GM19240 (cell line): ENCODE results near the gene FSD2.
A peak's percentile ranks its signal among the peaks of the same experiment; 100 is the strongest.
"Not testable (repeated sequence)": the region's sequence is repeated elsewhere in the genome, so short reads cannot be mapped to it uniquely, and the experiment has no call there.

Experiments used
- DNase-seq: peaks from one replicate; pipeline ENCODE4 v3.0.0; 2011; ENCODE audit warnings: low spot score; ENCODE audit not compliant: insufficient read length

The FSD2 gene

DNA sequence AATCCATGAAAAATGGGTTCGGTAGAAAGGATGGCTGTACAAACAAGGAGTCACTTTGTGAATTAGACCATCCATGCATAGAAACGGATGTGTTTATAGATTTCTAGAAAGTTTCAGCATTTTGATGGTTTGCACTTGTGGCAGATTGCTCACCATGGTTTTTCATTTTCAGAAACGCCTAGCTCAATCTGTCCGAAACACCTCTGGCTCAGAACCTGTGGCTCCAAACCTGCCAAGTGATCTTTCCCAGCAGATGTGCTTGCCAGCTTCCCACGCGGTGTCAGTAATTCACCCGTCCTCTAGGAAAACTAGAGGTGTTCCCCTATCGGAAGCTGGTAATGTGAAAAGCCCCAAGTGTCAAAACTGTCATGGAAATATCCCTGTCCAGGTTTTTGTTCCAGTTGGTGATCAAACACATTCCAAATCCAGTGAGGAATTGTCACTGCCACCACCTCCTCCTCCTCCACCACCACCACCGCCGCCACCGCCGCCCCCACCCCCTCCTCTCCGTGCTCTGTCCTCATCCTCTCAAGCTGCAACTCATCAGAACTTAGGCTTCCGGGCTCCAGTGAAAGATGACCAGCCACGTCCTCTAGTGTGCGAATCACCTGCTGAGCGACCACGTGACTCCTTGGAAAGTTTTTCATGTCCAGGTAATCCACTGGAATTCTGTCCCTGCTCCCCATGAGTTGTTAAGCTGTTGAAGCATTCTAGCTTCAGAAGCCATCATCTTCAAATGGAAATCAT, 24.7 kb upstream of the FSD2 start:
- DNase-seq, result no peak

DNA sequence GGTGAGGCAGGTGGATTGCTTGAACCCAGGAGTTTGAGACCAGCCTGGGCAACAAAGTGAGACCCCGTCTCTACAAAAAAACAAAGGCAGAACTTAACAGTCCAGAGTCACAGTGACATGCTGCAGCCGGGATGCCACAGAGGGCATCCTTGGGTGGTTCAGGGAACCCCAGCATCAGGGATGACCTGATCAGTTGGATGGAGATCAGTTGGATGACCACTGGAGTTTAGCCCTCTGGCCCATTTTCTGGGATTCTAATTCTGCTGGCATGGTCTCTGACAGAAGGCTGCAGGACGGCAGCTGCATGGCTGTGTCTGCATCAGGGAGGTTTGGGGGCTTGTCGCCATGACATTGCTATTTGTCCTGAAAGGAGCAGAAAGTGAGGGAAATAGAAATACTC, 23.4 kb upstream of the FSD2 start:
- no peak for DNase-seq

- no peak for DNase-seq
Observed at GRCh38 chr15:82828075-82828474, 22.2 kb upstream of the FSD2 start.

- no peak for DNase-seq
Observed at GRCh38 chr15:82823049-82823448, 17.2 kb upstream of the FSD2 start.

- not testable (repeated sequence) for DNase-seq
Observed at GRCh38 chr15:82821851-82822250, 16.0 kb upstream of the FSD2 start.

DNA sequence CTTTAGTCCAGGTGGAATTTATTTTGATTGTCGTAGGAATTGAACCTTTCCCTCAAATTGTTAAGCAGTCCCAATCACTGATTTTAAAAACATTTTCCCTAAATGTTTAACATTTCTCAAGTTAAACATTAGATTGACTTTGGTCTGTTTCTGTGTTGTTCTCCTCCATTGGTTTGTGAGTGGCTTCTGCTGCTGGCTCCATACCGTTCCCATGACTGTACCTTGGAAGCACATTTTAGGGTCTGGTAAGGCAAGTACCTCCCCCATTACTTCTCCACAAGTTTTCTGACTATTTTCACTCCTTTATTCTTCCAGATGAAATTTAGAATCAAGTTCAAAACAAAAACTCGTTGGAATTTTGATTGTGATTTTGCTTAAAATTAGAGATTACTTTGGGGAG, 15.5 kb upstream of the FSD2 start:
- not testable (repeated sequence) for DNase-seq

DNA sequence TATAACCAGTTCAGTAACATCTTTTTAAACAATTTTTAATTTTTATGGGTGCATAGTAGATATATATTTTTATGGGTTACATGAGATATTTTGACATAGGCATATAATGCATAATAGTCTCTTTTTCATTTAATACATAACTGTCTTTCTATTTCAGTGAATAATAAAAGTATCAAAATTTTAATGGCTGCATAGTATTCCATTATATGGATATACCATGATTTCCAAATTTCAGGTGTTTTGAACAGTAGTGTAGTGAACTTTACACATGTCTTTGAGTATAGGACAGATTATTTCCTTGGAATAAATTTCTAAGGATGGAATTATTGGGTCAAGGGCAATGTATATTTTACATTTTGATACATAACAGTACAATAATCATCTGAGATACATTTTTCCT, 14.3 kb upstream of the FSD2 start:
- DNase-seq, result no peak

DNA sequence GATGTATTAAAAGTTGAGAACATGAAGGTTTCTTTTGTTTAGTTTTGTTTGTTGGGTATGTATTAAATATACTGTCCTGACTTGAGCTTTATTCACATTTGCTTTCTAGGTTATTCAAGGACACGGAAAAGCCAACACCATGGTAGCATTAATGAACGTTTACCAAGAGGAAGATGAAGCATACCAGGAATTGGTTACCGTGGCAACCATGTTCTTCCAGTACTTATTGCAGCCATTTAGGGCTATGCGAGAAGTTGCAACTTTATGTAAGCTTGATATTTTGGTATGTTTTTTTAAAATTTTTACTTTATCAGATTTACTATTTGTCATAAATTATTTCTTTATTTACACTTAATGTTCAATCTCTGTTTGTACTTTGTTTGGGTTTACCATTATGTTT, 7.1 kb upstream of the FSD2 start:
- DNase-seq, result no peak

DNA sequence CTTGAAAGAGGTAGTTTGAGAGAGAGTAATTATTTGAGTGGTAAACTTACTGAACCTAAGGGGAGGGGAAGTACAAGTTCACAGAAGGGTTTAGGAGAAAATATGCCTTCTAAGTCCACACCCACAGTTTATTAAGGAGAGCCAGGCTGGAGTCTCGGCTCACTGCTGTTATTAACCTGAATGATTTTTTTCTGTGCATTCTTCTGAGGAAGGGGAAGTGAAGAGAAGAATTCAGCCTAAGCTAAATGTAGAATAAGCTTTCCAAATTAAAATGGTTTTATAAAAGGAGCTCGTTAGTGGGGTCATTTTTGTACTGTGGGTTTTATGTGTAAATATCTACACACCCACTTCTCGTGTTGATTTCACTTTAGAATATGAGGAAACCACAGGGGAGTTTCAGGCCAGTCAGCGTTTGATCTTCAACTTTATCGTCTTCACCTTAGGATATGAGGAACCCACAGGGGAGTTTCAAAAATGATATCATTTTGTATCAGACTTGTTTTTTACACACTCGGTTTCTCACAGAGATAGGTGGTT, 5.1 kb upstream of the FSD2 start:
- no peak for DNase-seq

GRCh38 chr15:82810061-82810889, 4.4 kb upstream of the FSD2 start:
- no peak for DNase-seq

DNA sequence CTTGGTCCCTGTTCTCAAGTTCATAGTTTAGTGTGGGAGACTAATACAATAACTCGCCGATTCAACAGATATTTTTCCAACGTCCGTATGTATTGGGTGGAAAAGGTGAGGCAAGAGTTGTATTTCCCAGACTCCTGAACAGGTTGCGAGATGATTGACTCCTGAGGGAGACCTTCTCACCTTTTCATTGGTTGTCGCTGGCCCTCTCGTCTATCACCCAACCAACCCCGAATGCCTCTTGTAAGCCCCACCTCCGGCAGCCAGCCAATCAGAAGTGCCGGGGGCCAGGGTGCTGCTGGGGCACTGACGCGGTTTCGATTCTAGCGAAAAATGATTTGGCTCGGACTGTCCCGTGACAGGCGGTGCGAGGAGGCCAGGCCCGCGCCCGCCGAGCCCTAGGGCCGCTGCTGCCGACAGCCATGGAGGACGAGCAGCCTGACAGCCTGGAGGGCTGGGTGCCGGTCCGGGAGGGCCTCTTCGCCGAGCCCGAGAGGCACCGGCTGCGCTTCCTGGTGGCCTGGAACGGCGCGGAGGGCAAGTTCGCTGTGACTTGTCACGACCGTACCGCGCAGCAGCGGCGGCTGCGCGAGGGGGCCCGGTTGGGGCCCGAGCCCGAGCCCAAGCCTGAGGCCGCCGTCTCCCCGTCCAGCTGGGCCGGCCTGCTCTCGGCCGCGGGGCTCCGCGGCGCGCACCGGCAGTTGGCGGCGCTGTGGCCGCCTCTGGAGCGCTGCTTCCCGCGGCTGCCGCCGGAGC, 3.6 kb upstream of the FSD2 start, which contains the start of gene WHAMM:
Gene WHAMM (plus strand): TSS at position 321 of the 753 bp plus-strand sequence. CDS start 99 bp downstream, at position 420.
- peak; percentile 80 for DNase-seq

- no peak for DNase-seq
Observed at GRCh38 chr15:82808634-82809041, 2.8 kb upstream of the FSD2 start.

- no peak for DNase-seq
Observed at GRCh38 chr15:82807920-82808633, 2.2 kb upstream of the FSD2 start.

GRCh38 chr15:82804575-82804949, 1.3 kb downstream of the FSD2 start:
- no peak for DNase-seq

- DNase-seq, result no peak
Observed at GRCh38 chr15:82803793-82804574, 1.9 kb downstream of the FSD2 start.

DNA sequence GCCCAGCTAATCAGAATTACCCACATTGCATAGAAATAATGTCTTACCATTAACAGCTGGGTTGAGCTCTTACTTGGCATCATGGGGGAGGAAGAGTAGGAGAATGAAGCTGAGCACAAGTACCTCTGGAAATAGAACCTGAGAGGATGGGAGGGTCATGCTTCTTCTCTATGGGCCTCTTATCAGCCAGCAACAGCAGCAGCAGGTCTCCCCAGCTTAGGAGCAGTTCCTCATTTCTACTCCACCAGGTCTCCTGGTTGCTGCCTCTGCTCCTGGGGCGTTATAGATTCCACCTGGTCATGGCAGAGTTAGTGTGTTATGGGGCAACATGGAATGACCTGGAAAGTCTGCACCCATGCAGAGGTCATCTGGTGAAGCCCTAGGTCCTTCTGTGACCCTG, 3.4 kb downstream of the FSD2 start:
- DNase-seq, result no peak

DNA sequence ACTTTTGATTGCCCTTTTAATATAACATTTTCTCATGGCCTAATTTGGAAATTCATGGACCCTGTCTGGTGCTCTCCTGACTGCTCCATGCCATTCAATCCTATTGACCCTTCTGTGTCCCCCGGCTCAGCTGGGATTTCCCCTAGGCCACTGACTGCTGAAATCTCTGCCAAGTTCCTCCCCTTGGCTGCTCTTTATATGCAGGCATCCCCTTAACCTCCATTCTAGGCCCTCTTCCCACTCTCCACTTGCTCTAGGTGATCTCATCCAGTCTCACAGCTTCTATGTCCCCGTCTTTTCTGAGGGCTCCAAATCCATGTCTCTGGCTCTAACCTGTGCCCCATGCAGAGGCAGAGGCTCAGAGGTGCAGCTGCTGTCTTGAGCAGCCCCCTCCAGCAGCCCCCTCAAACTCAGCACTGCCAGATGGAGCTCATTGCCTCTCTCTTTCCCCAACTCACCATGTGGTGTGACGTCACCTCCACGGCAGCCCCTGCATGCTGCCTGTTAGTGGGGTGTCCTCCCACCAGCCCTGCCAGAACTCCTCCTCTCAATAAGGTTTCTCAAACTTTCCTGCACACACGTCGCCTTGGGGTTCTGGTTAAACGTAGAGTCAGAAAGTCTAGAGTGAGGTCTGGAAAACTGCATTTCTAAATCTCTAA, 6.6 kb downstream of the FSD2 start:
- DNase-seq, result no peak

GRCh38 chr15:82798531-82799166, 7.2 kb downstream of the FSD2 start:
- DNase-seq, result no peak

GRCh38 chr15:82798104-82798503, 7.8 kb downstream of the FSD2 start:
- no peak for DNase-seq
